Retinal pigment epithelial cell (primary cell): ENCODE data around the gene FES.
A peak's percentile ranks its signal among the peaks of the same experiment; 100 is the strongest.
"Not testable (repeated sequence)": the region's sequence is repeated elsewhere in the genome, so short reads cannot be mapped to it uniquely, and the experiment has no call there.

Experiments used
- DNase-seq: peaks from one replicate; pipeline ENCODE4 v3.0.0-alpha.2; 2010; ENCODE audit warnings: low read depth
- H3K4me3 ChIP-seq: 2 replicates; pipeline ENCODE4 v1.5.1; 2011; ENCODE audit warnings: mild to moderate bottlenecking, low read length, control low read depth, moderate library complexity
- CTCF ChIP-seq: conservative IDR thresholded peaks from 2 replicates; pipeline ENCODE4 v1.5.1; 2011; ENCODE audit warnings: low read depth, low read length, control low read depth, inconsistent platforms

The FES gene

DNA sequence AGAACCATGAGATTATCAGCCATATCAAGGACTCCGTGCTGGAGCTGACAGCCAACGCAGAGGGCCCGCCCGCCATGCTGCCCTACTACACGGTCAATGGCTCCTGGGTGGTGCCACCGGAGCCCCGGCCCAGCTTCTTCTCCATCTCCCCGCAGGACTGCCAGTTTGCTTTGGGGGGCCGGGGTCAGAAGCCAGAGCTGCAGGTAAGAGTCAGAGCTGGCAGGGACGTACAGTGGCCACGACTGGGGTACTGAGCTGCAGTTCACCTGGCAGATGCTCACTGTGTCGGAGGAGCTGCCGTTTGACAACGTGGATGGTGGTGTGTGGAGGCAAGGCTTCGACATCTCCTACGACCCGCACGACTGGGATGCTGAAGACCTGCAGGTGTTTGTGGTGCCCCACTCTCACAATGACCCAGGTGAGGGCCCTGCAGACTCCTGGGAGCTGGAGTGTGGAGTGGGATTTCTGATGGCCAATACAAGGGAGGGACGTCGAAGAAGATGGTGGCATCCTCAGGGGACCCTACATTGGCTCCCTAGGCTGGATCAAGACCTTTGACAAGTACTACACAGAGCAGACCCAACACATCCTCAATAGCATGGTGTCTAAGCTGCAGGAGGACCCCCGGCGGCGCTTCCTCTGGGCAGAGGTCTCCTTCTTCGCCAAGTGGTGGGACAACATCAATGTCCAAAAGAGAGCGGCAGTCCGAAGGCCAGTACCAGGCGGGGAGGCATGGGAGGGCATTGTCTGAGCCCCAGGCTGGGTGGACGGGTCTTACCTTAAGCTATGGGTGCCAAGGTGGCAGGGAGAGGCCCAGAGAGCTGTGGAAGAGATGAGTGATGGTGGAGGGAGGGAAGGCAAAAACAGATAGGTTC is 21.2 kb downstream of the FES start:
- no peak for DNase-seq
- no peak for TF ChIP-seq CTCF

GRCh38 chr15:90906181-90906849 is 22.0 kb downstream of the FES start:
- no peak for TF ChIP-seq CTCF
- no peak for DNase-seq
- H3K4me3 ChIP-seq, result no peak overlapping the region

More for the DNA sequence above, 21.2 kb downstream of the FES start:
- H3K4me3 ChIP-seq, result no peak overlapping the region

DNA sequence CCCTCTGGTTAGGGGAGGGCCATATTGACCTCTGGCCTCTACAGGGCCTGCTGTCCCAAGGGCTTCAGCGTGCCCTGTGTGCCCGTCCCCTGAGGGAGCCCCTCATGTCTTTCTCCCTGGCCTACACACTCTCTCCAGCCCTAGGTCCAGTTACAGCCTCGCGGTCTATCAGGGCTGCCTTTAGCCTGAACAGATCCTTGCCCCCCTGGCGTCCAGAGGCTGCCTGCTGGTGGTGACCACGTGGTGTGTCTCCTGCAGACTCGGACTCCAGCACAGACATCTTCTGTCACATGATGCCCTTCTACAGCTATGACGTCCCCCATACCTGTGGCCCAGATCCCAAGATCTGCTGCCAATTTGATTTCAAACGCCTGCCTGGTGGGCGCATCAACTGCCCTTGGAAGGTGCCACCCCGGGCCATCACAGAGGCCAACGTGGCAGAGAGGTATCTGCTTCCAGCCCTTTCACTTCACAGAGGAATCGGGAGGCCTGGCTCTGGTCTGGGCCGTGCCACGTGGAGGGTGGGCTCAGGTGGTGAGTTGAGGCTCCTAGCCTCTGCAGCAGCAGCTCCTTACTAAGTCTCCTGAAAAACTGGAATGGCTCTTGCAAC is 22.9 kb downstream of the FES start:
- no peak overlapping the region for H3K4me3 ChIP-seq
- DNase-seq, result no peak
- no peak for TF ChIP-seq CTCF

GRCh38 chr15:90907838-90908507 is 23.7 kb downstream of the FES start:
- TF ChIP-seq CTCF, result no peak
- no peak overlapping the region for H3K4me3 ChIP-seq
- peak; percentile 64 for DNase-seq

- not testable (repeated sequence) for DNase-seq, H3K4me3 ChIP-seq
These were observed 25.1 kb downstream of the FES start for GRCh38 chr15:90909449-90909848.

DNA sequence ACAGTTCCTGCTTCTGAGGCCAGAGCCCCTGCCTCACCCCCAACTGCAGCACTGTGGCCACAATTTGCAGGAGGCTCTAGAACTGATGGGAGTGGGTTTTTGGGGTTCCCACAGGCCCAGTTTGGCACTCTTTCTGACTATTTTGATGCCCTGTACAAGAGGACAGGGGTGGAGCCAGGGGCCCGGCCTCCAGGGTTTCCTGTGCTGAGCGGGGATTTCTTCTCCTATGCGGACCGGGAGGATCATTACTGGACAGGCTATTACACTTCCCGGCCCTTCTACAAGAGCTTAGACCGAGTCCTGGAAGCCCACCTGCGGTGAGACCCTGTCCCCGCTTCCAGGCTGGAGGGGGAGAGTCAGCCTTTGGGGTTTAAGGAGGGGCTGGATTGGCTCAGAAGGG is 25.7 kb downstream of the FES start:
- TF ChIP-seq CTCF, result no peak
- no peak for DNase-seq
- no peak overlapping the region for H3K4me3 ChIP-seq
